Prostate gland (tissue), 2 donors: Measurements from ENCODE around the gene FRMD3.

ENCODE experiments used
- POLR2A ChIP-seq: fragments of 450-650 bp; IDR thresholded peaks from one replicate; pipeline ENCODE4 v1.6.1; 2016; ENCODE audit warnings: antibody characterized with exemption, mild to moderate bottlenecking
- TF ChIP-seq, protein P1 (sequence below), 4 experiments: fragments of 200-600 bp in 2 of 4; fragments of 450-650 bp in 2 of 4; sonication (generic) in 2 of 4; IDR thresholded peaks; 1 replicate in 3 of 4; 2 replicates in 1 of 4; pipeline ENCODE4 v1.5.1; 2016 to 2019; ENCODE audit warnings: antibody characterized with exemption in 4 of 4, mild to moderate bottlenecking in 2 of 4, moderate library complexity in 2 of 4

DNA sequence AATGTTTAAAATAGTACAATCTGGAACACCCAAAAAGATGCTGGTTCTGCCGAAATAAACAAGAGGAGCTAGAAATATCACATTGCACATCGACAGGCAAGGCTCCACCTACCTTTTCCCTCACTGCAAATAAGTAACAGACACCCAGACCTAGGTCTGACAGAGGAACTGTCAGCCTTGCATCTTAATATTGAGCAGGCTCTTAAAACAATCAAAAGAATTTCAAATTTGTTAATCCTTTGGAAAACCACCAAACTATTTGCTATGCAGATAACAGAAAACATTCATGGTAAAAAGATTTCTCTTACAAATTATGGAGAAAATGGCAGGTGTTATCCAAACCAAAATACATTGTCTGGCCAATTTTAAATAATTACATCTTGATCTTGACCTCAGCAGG lies 71.3 kb downstream of the FRMD3 start:
- TF ChIP-seq, protein P1, sequence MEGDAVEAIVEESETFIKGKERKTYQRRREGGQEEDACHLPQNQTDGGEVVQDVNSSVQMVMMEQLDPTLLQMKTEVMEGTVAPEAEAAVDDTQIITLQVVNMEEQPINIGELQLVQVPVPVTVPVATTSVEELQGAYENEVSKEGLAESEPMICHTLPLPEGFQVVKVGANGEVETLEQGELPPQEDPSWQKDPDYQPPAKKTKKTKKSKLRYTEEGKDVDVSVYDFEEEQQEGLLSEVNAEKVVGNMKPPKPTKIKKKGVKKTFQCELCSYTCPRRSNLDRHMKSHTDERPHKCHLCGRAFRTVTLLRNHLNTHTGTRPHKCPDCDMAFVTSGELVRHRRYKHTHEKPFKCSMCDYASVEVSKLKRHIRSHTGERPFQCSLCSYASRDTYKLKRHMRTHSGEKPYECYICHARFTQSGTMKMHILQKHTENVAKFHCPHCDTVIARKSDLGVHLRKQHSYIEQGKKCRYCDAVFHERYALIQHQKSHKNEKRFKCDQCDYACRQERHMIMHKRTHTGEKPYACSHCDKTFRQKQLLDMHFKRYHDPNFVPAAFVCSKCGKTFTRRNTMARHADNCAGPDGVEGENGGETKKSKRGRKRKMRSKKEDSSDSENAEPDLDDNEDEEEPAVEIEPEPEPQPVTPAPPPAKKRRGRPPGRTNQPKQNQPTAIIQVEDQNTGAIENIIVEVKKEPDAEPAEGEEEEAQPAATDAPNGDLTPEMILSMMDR (IDR thresholded peaks at IDR 0.05) = no peak
- TF ChIP-seq POLR2A = no peak
